HG03039 (cell line): ENCODE data around the gene USP6NL.

Experiments
- ATAC-seq: cut with Tn5 transposase; IDR thresholded peaks from one replicate; pipeline ENCODE4 v1.9.1; 2021; ENCODE audit warnings: mild to moderate bottlenecking, moderate library complexity; ENCODE audit not compliant: unreplicated experiment

Gene USP6NL

DNA sequence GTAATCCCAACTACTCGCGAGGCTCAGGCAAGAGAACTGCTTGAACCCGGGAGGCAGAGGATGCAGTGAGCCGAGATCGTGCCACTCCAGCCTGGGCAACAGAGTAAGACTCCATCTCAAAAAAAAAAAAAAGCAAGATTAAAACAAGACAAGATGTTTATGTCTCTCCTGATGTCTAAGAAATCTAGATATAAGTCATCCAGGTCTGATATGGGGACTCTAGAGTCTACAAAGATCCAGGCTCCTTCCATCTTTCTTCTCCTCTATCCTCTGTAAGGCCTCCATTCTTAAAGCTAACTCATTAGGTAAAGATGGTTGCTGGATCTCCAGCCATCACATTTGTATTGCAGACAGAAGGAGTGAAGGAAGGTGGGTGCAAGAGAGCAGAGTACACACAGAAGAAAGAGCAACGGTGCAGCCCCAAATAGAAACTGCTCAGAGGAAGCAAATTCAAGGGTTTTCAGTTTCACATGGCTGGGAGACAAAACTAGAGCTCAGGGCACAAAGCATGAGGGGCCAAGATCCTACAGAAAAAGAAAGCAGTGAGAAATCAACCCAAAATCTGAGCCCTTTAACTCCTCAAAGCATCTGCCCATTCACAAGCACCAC is 57.6 kb downstream of the USP6NL start:
- peak; percentile 71 for ATAC-seq

DNA sequence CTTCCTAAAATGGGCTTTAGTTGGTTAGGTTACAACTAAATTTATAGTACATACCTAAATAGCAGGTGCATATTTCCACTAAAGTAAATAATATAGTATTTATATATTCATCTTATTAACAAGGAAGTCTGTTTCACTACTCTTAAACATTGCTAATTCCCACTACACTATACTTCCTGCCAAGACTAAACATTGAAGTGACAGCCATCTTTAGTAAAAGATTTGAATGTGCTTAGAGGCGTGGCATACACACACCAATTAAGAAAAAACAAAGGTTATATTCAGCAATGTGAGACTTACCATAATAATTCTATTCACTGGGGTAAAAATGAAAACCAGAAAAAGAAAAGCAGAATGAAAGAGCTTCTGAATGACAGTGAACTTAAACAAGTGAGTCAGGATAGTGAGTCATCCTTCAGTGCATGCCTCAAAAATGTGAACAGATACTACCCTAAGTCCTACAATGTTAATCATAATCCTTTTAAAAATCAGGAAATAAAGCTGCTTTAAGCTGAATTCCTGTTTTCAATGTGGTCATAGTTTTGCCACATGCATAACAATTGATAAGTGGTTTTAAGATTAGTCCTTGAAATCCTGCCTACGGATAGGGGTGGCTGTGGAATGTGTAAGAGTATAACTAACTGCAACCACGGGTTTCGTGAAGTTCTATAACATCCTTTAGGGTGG is 59.4 kb downstream of the USP6NL start:
- no peak for ATAC-seq

DNA sequence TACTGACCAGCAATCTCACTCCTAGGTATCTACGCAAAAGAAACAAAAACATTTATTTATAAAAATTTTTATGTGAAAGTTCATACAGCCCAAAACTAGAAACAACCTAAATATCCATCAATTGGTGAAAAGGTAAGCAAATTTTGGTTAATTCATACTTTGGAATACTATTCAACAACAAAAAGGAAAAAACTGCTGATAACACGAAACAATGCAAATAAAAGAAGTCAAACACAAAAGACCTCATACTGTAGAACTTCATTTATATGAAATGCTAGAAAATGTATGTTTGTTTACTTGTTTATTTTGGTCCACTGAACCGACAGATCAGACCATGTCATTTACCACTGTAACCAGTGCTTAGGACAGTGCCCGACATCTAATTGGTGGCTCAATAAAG is 60.3 kb downstream of the USP6NL start:
- ATAC-seq = no peak

DNA sequence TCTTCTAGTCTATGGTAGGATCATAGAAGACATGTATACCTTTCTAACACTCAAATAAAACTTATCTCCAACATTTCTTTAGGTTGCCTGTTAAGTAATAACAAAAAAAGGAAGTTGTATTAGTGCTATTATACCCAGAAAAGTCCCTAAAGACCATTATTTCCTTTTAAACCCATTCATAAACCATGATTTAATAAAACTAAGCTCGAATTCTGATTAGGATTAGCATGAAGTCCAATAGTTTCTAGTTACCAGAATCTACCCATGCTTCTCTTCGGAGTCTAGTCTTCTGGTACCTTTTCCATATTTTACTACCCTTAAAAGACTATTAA is 62.7 kb downstream of the USP6NL start:
- ATAC-seq = no peak

DNA sequence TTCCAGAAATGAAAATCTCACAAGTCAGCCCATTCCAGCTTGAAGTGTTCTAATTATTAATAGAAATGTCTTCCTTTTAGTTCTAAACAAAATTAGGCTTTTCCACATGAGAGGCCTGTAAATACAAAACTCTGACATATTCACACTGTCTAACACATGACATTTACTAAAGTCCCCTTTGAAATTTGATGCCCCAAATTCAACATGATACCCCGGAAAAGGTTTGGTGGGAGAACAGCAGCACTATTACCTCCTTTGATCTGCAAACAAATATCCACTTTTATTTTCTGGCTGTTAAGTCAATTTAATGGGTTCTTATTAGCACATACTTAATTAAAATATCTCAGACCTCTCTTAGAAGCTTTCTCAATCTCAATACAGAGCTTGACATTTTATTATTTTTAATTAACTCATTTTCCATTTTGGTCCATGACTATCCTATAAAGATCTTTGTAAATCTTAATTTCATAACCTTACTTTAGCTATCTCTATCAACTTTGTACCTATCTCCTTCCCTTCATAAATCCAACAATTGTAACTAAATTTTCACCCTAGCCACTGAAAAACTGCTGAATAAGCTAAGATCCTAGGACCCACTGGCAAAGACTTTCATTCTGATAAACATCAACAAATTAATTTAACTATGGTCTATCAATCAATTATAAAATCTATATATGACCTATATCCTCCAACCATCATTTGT is 63.2 kb downstream of the USP6NL start:
- ATAC-seq = no peak

DNA sequence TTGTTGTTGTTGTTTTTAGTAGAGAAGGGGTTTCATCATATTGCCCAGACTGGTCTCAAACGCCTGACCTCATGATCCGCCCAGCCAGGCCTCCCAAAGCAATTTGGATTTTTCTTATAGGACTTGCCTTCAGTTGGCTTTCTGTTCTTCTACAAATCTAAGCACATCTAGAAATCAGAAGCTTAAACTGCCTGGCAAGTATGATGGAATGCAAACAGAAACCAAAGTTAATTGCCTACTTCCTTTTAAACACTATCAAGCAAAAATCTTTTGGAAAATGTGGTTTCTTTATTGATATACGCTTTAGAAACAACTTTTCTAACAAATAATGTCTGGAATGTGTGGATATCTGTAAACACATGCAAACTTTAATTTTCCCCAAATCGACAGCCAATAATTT is 64.9 kb downstream of the USP6NL start:
- ATAC-seq = no peak

DNA sequence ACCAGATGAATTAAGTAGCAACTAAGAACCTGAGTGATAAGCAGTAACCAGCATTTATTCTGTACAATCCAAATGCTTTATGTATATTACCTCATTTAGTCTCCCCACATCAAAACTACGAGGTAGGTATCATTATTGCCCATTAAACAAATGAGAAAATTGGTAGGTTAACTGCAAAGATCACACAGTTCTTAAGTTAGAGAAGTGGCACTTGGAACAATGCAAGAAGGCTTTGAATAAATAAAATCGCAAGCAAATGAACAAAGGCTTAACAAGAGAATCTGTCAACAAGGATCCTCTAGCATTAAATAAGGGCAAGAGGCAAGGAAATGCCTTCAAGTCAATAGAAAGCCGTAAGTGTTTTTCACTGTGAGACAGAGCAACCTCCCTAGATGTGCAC is 70.2 kb downstream of the USP6NL start:
- ATAC-seq = no peak

DNA sequence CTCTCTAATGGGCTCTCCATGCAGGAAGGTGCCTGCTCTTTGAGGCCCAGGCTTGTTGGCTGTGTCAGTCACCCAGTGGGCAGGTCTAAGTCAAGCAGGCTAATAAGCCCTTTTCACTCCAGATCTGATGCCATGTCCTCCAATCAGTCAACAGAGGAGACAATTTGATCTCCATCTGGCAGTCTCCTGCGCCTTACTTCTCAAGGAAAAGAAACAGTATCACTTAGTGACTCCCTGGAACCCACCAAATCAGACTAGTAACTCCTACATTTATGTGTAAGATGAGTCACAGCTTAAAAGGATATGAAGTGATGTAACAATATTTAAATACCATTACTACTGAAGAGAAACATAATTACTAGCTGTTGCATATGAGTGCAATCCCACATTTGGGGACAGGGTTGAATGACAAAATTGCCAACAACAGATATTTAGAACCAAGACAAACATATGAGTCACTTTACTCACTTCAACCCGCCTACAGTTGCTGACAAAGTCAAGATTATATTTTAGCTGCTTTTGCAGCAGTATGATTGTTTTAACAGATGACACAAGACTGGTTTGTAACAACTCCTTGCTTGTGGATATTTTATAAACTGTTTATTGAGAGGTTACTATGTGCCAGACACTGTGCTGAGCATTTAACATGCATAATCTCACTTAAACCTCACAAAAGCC is 72.1 kb downstream of the USP6NL start:
- ATAC-seq = no peak

DNA sequence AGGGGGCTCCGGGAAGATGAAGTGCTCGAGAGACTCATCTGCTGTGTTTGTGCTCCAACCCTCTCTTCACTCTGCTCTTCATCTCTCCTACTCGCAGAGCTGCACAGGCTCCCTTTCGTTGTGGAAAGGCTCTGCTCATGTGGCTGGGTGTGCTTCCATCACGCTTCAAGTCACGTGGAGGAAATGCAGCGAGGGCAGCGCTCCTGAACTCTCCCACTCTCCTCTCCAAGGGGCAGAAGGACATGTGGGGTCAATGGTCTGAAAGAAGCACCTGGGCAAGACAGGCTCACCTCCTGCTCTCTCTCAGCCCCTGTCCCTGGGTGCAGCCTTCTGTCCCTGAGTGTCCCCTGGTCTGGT is 72.6 kb downstream of the USP6NL start:
- no peak for ATAC-seq

DNA sequence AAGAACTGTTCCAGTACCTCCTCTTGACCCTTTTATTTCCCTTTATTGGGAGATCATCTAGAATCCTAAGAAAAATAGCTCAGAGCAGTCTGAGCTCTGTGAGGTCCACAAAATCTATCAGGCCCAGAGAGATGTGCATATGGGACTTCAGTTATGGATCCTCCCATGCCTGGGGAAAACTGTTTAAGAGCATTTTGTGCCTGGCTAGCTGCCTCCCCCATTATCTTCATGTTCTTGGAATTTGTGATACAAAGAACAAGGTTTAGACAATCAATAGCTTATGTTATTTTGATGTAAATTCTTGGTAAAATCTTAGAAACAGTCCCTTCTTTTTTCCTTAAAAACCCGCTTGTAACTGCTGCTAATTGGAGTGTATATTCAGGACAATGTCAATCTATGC is 75.2 kb downstream of the USP6NL start:
- no peak for ATAC-seq

DNA sequence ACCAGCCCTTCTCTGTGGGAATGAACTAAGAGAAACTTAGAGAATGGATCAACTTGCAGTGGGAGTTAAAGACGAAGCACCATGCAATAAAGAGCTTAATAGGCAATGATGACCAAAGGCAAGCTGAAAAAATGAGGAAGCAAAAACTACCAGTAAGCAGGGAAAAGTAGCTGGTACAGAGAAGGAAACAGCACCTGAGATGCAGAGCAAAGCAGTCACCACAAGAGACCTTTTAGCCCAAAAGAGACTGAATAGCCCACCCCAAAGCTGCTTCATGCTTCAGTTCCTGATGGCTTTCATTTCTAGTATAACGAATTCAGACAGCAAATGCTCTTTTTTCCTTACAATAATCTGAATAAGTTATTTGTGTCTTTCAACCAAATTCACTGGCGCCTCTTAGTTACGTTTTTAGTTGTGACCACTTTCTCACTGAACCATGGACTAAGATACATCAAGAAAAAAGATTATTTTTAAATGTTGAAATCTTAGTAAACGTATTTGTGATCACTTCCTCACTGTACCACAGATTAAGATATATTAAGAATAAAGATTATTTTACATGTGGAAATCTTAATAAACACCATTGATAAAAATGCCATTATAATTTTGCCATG is 76.0 kb downstream of the USP6NL start:
- ATAC-seq = no peak

DNA sequence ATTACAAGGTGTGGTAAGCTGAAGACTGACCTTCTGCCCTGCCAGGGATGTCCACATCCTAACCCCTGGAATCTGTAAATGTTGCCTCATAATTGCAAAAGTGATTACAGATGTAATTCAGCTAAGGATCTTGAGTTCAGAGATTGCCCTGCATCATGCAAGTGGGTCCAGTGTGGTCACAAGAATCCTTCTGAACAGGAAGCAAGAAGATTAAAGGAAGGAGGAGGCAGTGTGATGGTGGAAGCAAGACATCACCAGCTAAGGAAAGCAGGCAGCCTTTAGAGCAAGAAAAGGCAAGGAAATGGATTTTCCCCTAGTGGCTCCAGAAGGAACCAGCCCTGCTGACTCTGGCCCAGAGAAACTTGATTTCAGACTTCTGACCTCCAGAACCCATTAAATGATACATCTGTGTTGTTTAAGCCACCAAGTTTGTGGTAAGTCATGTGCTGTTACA is 78.1 kb downstream of the USP6NL start:
- no peak for ATAC-seq

DNA sequence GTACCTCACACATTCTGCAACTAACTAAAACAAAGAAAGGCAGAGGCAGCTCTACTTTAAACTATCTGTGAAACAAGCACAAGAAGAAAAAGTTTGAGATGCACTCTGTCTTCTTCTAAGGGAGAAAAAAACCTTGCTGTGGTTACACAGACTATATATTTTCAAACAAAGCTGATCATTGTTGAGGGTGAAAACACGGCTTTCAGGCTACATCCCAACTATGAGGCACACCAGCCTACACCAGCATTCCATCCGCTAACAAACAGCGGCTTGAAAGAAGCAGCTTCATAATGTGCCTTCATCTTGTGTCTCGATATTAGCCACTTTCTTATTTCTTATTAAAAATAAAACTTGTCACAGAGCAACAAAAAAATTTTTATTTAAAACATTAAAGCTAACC is 79.1 kb downstream of the USP6NL start:
- ATAC-seq = no peak

DNA sequence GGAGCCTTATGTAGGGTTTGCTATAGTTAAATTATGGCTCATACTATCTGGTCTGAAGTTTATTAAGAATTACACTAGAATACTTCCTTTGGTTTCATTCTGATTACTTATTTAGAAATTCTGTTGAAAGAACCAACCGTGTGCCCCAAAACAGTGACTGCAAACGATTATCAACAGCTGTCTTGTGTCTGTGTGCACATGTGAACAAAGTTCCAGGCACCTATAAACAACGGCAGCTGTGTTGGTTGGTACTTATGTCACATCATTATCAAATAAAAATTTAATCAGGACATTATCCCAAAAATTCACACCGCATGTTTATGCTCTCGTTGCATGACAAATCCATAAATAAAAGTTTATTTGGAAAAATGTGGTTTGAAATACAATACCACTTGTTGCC is 80.6 kb downstream of the USP6NL start:
- no peak for ATAC-seq

DNA sequence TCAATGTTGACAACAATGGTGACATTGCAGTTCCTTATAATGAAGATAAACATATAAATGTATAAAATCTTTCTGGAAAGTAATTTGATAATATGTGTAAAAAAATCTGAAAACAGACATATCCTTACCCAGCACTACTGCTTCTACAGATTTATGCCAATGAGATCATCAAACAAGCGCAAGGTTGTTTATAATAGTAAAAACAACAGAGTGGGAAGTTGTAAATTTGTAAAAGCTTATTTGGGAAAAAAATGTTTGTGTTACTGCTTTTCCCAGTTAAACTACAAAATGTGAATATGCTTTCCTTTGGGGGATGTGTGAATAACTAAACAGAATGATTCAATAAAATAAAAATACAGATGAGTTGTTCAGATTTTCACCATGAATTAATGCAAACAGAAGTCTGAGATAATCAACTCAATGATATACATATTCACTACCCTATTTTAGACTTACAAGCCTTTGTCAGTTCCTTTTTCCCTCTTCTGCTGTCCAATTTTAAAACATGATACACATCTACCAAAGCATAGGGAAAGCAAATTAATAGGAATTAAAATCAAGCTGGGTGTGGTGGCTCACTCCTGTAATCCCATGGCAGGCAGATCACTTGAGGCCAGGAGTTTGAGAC is 82.1 kb downstream of the USP6NL start:
- no peak for ATAC-seq

DNA sequence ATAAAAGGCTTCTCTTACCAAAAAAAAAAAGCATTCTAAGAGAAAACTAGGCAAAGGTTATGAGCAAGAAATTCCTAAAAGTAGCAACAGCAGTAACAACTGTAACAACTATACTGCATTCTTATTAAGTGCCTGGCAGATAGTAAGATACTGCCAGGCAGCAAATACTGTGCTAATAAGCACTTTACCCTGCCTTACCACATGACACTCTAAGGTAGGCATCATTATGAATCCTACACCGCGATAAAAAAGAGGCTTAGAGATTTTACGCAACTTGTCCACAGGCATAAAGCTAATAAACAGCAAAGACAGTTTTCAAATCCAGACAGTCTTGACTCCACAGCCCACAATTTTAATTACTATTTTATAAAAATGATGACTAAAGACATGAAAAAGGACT is 83.2 kb downstream of the USP6NL start:
- no peak for ATAC-seq

DNA sequence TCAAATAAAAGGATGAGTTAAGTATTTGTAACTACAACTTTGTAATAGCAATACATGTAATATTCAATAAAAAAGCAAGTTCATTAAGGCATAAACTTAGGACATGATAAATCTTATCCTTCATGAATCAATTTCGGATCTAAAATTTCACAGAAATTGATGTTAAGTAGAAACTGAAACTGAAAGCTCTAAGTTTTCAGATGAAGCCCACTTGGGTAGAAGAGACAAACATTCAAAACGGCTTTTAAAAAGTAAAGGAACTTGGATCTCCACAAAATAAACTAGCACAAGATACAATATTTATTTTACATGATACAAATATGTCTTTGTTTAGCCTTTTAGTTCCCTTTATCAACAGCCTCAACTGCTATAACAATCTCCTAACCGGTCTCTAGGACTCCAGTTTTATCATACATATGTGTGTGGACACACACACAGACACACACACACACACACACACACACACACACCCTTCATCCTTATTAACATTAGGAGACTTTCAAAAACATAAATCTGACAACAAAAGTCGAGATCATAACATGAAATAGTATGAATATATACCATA is 83.7 kb downstream of the USP6NL start:
- no peak for ATAC-seq

DNA sequence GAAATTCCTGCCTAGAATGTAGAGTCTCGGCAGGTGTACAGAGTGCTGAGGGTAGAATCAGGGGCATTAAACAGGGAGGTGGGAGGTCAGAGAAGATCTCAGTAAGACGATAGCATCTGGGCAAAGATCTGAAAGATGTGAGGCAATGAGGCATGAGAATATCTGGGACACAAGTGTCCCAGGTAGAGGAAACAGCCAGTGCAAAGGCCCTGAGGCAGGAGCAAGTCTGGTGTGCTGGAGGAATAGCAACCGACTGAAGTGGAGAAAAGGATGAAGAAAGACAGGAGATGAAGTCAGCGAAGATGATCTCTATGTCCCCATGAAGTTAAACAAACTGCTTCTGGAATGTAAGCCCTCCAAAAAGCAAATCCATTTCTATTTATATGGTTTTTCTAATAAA is 84.4 kb downstream of the USP6NL start:
- no peak for ATAC-seq

DNA sequence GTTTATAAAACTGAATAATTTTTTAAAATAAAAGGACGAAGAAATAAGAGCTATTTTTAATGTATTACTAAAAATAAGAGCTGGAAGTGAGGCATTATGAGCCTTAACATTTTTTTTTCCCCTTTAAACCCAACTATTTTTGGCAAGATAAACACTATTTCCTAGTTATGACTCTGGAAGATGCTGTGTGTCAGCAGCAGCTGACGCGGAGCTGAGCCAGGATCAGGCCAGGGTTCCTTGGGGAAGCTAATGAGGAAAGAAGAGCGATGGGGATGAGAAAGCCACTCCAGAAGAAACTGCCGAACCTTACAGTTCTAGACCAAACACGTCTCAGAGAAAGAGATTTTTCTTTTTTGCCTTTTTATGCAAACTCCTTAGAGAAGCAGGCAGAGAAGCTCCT is 85.9 kb downstream of the USP6NL start:
- no peak for ATAC-seq

DNA sequence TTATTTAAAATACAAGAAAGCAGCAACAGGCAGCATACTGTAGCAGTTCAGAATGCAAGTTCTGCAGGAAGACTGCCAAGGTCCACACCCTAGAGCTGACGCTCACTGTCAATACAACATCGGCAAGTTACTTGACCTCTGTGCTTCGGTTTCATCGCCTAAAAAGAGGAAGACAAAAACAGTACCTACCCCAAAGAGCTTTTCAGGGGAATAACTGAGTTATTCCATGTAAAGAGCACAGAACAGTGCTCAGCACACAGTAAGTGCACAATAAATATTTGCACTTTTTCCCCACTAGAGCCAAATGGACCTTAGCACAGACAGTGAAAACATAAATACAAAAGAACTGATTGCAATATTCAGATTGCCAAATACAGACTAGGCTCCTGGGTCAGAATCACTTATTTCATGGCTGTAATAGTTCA is 88.6 kb downstream of the USP6NL start:
- ATAC-seq = no peak

DNA sequence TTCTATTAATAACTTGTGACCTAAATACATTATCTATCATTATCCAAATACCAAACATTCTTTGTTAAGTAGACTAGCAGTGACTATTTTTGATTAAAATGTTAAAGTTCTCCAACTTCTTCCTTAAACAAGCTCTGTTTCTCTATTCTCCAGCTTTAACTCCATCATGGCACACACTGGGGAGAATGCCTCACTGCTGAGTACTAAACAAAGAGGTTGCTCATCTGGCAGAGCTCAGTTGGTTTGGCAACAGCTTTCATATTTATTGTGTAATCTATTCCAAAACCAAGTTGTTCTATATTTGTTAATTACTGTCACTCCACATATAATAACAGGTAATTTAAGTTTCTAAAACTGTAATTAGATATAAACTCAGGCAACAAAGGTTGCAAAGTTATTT is 89.6 kb downstream of the USP6NL start:
- no peak for ATAC-seq
